Sigmoid colon (tissue), 7 donors: ENCODE measurements around the gene CD99. TPM values are rescaled to one million over a fixed set of nuclear protein-coding genes. Genes with fewer than 3 reads are reported as not detected.

ENCODE experiments used
- DNase-seq: peaks from one replicate; pipeline ENCODE4 v3.0.0-alpha.2; 2019
- H3K27ac ChIP-seq, 4 donors: fragments of 200-600 bp; sonication (generic); one replicate each; pipeline ENCODE4 v1.5.1; 2016 to 2019; ENCODE audit warnings: mild to moderate bottlenecking in 1 of 4
- H3K27me3 ChIP-seq, 3 donors: fragments of 200-600 bp; sonication (generic); one replicate each; pipeline ENCODE4 v1.5.1; 2019; ENCODE audit warnings: mild to moderate bottlenecking in 1 of 3
- H3K36me3 ChIP-seq, 4 donors: fragments of 200-600 bp; sonication (generic); one replicate each; pipeline ENCODE4 v1.5.1; 2016 to 2019
- H3K4me1 ChIP-seq, 4 donors: fragments of 200-600 bp; sonication (generic); one replicate each; pipeline ENCODE4 v1.5.1; 2017 to 2019
- H3K4me3 ChIP-seq, 4 donors: fragments of 200-600 bp; sonication (generic); one replicate each; pipeline ENCODE4 v1.5.1; 2017 to 2019; ENCODE audit warnings: mild to moderate bottlenecking in 2 of 4, moderate library complexity in 1 of 4
- H3K9me3 ChIP-seq, 4 donors: fragments of 200-600 bp in 3 of 4; sonication (generic) in 3 of 4; one replicate each; pipeline versions ENCODE4 v1.5.1 to v1.6.1; 2013 to 2019
- CTCF ChIP-seq, 4 experiments: fragments of 450-650 bp in 3 of 4; fragments of 200-600 bp in 1 of 4; IDR thresholded peaks; one replicate each; pipeline ENCODE4 v1.5.1; 2016 to 2019; ENCODE audit warnings: antibody characterized with exemption in 4 of 4, mild to moderate bottlenecking in 3 of 4, moderate library complexity in 2 of 4
- EP300 ChIP-seq, 4 donors: sonication (generic); formaldehyde crosslinking; IDR thresholded peaks; one replicate each; pipeline ENCODE4 v1.6.1; 2017; ENCODE audit warnings: antibody characterized with exemption in 4 of 4
- POLR2A ChIP-seq, 2 donors: fragments of 450-650 bp; IDR thresholded peaks; one replicate each; pipeline ENCODE4 v1.6.1; 2016; ENCODE audit warnings: antibody characterized with exemption in 2 of 2, mild to moderate bottlenecking in 2 of 2, moderate library complexity in 2 of 2
- POLR2AphosphoS5 ChIP-seq, 4 donors: sonication (generic); formaldehyde crosslinking; IDR thresholded peaks; one replicate each; pipeline ENCODE4 v1.6.1; 2017; ENCODE audit warnings: antibody characterized with exemption in 4 of 4
- WGBS, 2 donors: extraction: QIAGEN DNeasy Blood & Tissue Kit; methylation state at CpG; one replicate each; pipeline ENCODE4 v1.1.7; 2013; 5-methylcytosine and 5-hydroxymethylcytosine counted together
- intact Hi-C: fragments of 100-400 bp; cut with DNase I; formaldehyde crosslinking; loops from one replicate; pipeline ENCODE4 v1.15.1; 2023
- polyA plus RNA-seq, 3 donors: library from polyadenylated mRNA; stranded (reverse); fragments of 200-250 nt; gene quantifications; one replicate each; pipeline ENCODE4 v1.2.3, GENCODE V29; 2013
- total RNA-seq, 4 donors: library from RNA; depleted of rRNA; stranded (reverse); fragments of >200 nt; gene quantifications; one replicate each; pipeline ENCODE4 v1.1.0, GENCODE V29; 2016
- donor health status: healthy with polysubstance abuse.
- donor health status: Bipolar disorder and iron deficiency.
- donor health status: healthy.

Gene CD99
- total RNA-seq (100 to 1,000 TPM; 197 to 552 (median 326) TPM), polyA plus RNA-seq (100 to 1,000 TPM in 2 of 3 donors, 10 to 100 TPM in 1; 77.2 to 285 (median 109) TPM)

DNA sequence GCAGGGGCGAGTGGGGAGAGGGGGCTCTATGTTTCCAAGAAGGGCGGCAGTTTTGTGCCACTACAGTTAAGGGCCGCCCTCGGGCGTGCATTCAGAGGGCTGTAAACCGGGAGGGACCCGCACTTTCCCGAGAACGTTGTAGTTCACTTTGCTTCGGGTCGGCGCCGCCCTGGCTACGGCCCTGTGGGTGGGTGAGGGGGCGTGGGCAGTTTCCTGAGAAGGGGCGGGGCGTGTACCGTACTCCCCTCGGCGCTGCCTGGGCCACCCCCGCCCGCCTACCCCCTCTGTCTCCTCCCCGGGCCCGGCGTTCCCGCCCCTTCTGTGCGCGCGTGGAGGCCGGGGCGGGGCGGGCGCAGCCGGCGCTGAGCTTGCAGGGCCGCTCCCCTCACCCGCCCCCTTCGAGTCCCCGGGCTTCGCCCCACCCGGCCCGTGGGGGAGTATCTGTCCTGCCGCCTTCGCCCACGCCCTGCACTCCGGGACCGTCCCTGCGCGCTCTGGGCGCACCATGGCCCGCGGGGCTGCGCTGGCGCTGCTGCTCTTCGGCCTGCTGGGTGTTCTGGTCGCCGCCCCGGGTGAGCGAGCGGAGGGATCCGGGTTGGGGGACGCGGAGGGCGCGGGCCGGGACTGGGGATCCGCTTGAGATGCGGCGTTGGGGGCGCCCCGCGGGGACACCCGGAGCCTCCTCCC is at the start of gene CD99:
Gene CD99 (plus strand): TSS at position 440 of the 687 bp plus-strand sequence. CDS start 66 bp downstream, at position 506.
- Histone ChIP-seq H3K36me3 (no peaks in the 10 kb centered on the region), H3K27ac (peak within 1 kb of the TSS; percentile 82 to 97 (median 90)), H3K27me3 (no peaks in the 10 kb centered on the region), H3K9me3 (no peaks in the 10 kb centered on the region), H3K4me1 (peaks cover 0 to 48% (median 38%) of the 10 kb centered on the region in 4 donors), H3K4me3 (peak within 1 kb of the TSS; percentile 75 to 99 (median 93))
- DNase-seq: peak; percentile 95
- TF ChIP-seq EP300 (IDR thresholded peaks at IDR 0.05): no peak
- no peak for TF ChIP-seq CTCF (IDR thresholded peaks at IDR 0.05)
- TF ChIP-seq POLR2A (IDR thresholded peaks at IDR 0.05): peak; percentile 50 to 78
- TF ChIP-seq POLR2AphosphoS5 (IDR thresholded peaks at IDR 0.05): peak; percentile 60 to 97 (median 88)
- 0% methylated on average over 72 to 73 of the region's 73 CpGs for WGBS, 2 donors
- intact Hi-C loops: loop anchor here (5.0 to 10.0 kb wide), 4 partner anchors 84 to 1239 kb away; partner anchors contain the start of gene ASMTL

DNA sequence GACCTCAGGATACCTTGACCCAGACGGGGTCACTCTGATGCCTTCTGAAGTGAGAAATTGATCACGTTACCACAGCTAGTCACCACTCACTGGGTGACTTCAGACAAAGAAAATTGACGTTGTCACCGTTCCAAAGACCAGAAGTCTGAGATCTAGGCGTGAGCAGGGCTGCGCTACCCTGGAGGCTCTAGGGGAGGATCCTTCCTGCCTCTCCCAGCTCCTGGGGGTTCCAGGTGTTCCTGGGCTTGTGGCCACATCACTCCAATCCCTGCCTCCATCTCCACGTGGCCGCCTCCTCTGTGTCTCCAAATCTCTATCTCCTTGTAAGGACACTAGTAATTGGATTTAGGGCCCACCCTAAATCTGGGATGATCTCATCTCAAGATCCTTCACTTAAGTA is 48.9 kb upstream of the CD99 start:
- 93 to 94% methylated on average over 8 of the region's 8 CpGs for WGBS, 2 donors
- TF ChIP-seq POLR2A (IDR thresholded peaks at IDR 0.05) (no peak), POLR2AphosphoS5 (IDR thresholded peaks at IDR 0.05) (no peak), CTCF (IDR thresholded peaks at IDR 0.05) (no peak), EP300 (IDR thresholded peaks at IDR 0.05) (no peak)
- no peak overlapping the region for H3K4me3 ChIP-seq
- intact Hi-C loops: no loop called here
- no peak overlapping the region for H3K27ac ChIP-seq
- no peaks in the 10 kb centered on the region for H3K27me3 ChIP-seq
- no peaks in the 10 kb centered on the region for H3K4me1 ChIP-seq
- peaks cover 0 to 6% (median 0%) of the 10 kb centered on the region in 4 donors for H3K36me3 ChIP-seq
- no peaks in the 10 kb centered on the region for H3K9me3 ChIP-seq
- DNase-seq: no peak

DNA sequence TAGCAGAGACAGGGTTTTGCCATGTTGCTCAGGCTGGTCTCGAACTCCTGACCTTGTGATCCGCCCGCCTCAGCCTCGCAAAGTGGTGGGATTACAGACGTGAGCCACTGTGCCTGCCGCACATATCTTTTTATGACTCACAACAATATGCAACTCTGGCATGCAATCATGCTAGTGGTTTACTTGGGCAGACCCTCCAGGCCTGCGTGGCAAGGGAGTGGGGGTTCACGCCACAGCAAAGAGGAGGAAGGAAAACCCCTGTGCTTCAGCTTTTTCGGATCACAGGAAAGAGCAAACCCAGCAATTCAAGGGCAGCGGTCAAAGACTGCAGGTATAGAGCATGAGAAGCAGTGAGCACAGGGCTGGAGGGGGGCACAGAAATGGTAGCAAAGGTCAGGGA is 48.3 kb upstream of the CD99 start:
- Histone ChIP-seq H3K36me3 (peaks cover 0 to 6% (median 0%) of the 10 kb centered on the region in 4 donors), H3K4me3 (no peak overlapping the region), H3K4me1 (no peaks in the 10 kb centered on the region), H3K27me3 (no peaks in the 10 kb centered on the region), H3K9me3 (no peaks in the 10 kb centered on the region), H3K27ac (no peak overlapping the region)
- no peak for DNase-seq
- intact Hi-C loops: no loop called here
- WGBS, 2 donors: 80 to 82% methylated on average over 10 of the region's 10 CpGs
- TF ChIP-seq POLR2A (IDR thresholded peaks at IDR 0.05): no peak
- no peak for TF ChIP-seq POLR2AphosphoS5 (IDR thresholded peaks at IDR 0.05)
- TF ChIP-seq CTCF (IDR thresholded peaks at IDR 0.05): no peak
- TF ChIP-seq EP300 (IDR thresholded peaks at IDR 0.05): no peak

DNA sequence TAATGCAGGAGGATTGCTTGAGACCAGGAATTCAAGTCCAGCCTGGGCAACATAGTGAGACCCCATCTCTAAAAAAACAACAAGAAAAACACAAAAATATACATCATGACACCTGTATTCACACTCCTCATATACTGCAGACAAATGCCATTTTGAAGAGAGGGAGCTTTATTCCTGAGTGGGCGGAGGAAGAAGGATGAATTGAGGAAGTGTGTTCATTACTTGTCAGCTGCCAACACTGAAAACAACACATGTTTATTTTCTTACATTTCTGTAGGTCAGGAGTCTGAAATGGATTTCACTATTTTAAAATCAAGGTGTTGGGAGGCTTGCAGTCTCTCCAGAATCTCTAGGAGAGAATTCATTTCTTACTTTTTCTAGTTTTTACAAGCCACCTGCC is 47.2 kb upstream of the CD99 start:
- no peak for DNase-seq
- no peak overlapping the region for H3K27ac ChIP-seq
- WGBS, 2 donors: 78 to 91% methylated on average over 1 of the region's 1 CpG
- H3K36me3 ChIP-seq: peaks cover 0 to 6% (median 0%) of the 10 kb centered on the region in 4 donors
- H3K4me1 ChIP-seq: no peaks in the 10 kb centered on the region
- no peak overlapping the region for H3K4me3 ChIP-seq
- intact Hi-C loops: loop anchor here (2.0 kb wide), 1 partner anchor 169 kb away; no protein-coding TSS in a partner anchor
- TF ChIP-seq CTCF (IDR thresholded peaks at IDR 0.05): no peak
- no peak for TF ChIP-seq POLR2AphosphoS5 (IDR thresholded peaks at IDR 0.05)
- TF ChIP-seq EP300 (IDR thresholded peaks at IDR 0.05): no peak
- no peak for TF ChIP-seq POLR2A (IDR thresholded peaks at IDR 0.05)
- no peaks in the 10 kb centered on the region for H3K27me3 ChIP-seq
- no peaks in the 10 kb centered on the region for H3K9me3 ChIP-seq
